NCI-H82 treated with DMSO at 0.1 percent for 48 hours (cell line): Measurements from ENCODE around the gene LYPD1.

Experiments used
- DNase-seq: peaks from one replicate; lab custom pipeline; 2025; ENCODE audit not compliant: unreplicated experiment; lab: John Stamatoyannopoulos, UW

LYPD1 gene

GRCh38 chr2:132638313-132639040, 31.5 kb downstream of the LYPD1 start:
- DNase-seq: no peak

- DNase-seq: no peak
Measured at GRCh38 chr2:132636346-132636745, 33.7 kb downstream of the LYPD1 start.

GRCh38 chr2:132633635-132634034, 36.4 kb downstream of the LYPD1 start:
- DNase-seq: no peak

GRCh38 chr2:132632000-132632649, 37.9 kb downstream of the LYPD1 start:
- no peak for DNase-seq

GRCh38 chr2:132627536-132627935, 42.5 kb downstream of the LYPD1 start:
- no peak for DNase-seq

GRCh38 chr2:132623096-132623839, 46.7 kb downstream of the LYPD1 start:
- no peak for DNase-seq

GRCh38 chr2:132621131-132621875, 48.7 kb downstream of the LYPD1 start:
- no peak for DNase-seq

GRCh38 chr2:132620115-132620514, 49.9 kb downstream of the LYPD1 start:
- DNase-seq: no peak

- no peak for DNase-seq
Measured at GRCh38 chr2:132618734-132619133, 51.3 kb downstream of the LYPD1 start.

GRCh38 chr2:132617989-132618388, 52.0 kb downstream of the LYPD1 start:
- no peak for DNase-seq

- no peak for DNase-seq
Measured at GRCh38 chr2:132615329-132616085, 54.5 kb downstream of the LYPD1 start.

- no peak for DNase-seq
Measured at GRCh38 chr2:132611719-132612118, 58.3 kb downstream of the LYPD1 start.

GRCh38 chr2:132609101-132609890, 60.7 kb downstream of the LYPD1 start:
- DNase-seq: no peak

GRCh38 chr2:132608311-132608710, 61.7 kb downstream of the LYPD1 start:
- DNase-seq: no peak

- no peak for DNase-seq
Measured at GRCh38 chr2:132607426-132608090, 62.4 kb downstream of the LYPD1 start.

GRCh38 chr2:132606649-132607048, 63.4 kb downstream of the LYPD1 start:
- no peak for DNase-seq

GRCh38 chr2:132605236-132606180, 64.5 kb downstream of the LYPD1 start:
- no peak for DNase-seq

GRCh38 chr2:132604561-132604960, 65.4 kb downstream of the LYPD1 start:
- no peak for DNase-seq
